NT2/D1 (cell line): Measurements from ENCODE around the gene KCNK4.

Source experiments
- SUZ12 ChIP-seq: IDR thresholded peaks from 2 replicates; pipeline ENCODE4 v1.6.1; 2011; ENCODE audit not compliant: insufficient read length, insufficient read depth; ENCODE audit errors: extremely low read depth
- ZNF274 ChIP-seq: IDR thresholded peaks from 2 replicates; pipeline ENCODE4 v1.6.1; 2011; ENCODE audit warnings: mild to moderate bottlenecking, low read depth, low read length

GRCh38 chr11:64287676-64288352 is 3.3 kb upstream of the KCNK4 start:
- TF ChIP-seq ZNF274 = no peak
- no peak for TF ChIP-seq SUZ12
